Measurements from ENCODE around the gene DPEP1. TPM values are rescaled to one million over a fixed set of nuclear protein-coding genes. Genes with fewer than 3 reads are reported as not detected.

DPEP1 gene
- total and polyA plus RNA-seq, 8 donors = 0.31 to 10.4 (median 6.9) TPM

DNA sequence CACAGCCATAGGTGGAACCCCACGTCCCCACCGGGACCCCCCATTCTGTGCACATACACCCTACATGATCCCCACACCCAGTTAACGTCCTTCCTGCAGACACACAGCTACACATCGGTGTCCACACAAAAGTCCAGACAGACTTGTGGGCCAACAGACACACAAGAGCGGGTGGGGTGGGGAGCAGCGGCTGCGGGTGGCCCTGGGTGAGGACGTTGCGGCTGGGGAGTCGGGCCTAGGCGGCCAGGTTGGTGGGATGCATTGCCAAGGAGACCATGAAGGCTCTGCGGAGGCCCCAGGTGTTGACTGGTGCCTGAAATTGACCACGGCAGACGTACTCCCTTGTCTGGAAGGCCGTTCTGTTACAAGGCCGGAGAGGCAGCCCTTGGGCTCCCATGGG lies 8.7 kb upstream of the DPEP1 start:
- Histone ChIP-seq H3K36me3 (no peaks in the 10 kb centered on the region), H3K27me3 (peaks cover 0 to 17% of the 10 kb centered on the region in 2 donors), H3K27ac (no peak overlapping the region), H3K4me3 (no peak overlapping the region), H3K4me1 (peaks cover 10 to 14% of the 10 kb centered on the region in 2 donors), H3K9me3 (no peaks in the 10 kb centered on the region)
- no peak for DNase-seq
- ATAC-seq = no peak
- intact Hi-C loops (cut with DNase I) = no loop called here
- no peak for TF ChIP-seq CTCF (IDR thresholded peaks at IDR 0.05)

GRCh38 chr16:89605186-89605970 lies 8.1 kb upstream of the DPEP1 start:
- Histone ChIP-seq H3K36me3 (no peaks in the 10 kb centered on the region), H3K4me1 (peaks cover 10 to 14% of the 10 kb centered on the region in 2 donors), H3K4me3 (no peak overlapping the region), H3K9me3 (no peaks in the 10 kb centered on the region), H3K27me3 (peaks cover 0 to 17% of the 10 kb centered on the region in 2 donors), H3K27ac (no peak overlapping the region)
- no peak for ATAC-seq
- peak in 1 of 4 donors; percentile 68 for DNase-seq
- intact Hi-C loops (cut with DNase I) = no loop called here
- TF ChIP-seq CTCF (IDR thresholded peaks at IDR 0.05) = no peak

GRCh38 chr16:89606006-89606405 lies 7.4 kb upstream of the DPEP1 start:
- intact Hi-C loops (cut with DNase I) = no loop called here
- Histone ChIP-seq H3K27me3 (peaks cover 0 to 17% of the 10 kb centered on the region in 2 donors), H3K36me3 (no peaks in the 10 kb centered on the region), H3K9me3 (no peaks in the 10 kb centered on the region), H3K27ac (no peak overlapping the region), H3K4me3 (no peak overlapping the region), H3K4me1 (peaks cover 10 to 14% of the 10 kb centered on the region in 2 donors)
- no peak for ATAC-seq
- no peak for TF ChIP-seq CTCF (IDR thresholded peaks at IDR 0.05)
- DNase-seq = no peak

GRCh38 chr16:89607453-89607852 lies 6.0 kb upstream of the DPEP1 start:
- H3K4me1 ChIP-seq = peaks cover 4 to 7% of the 10 kb centered on the region in 2 donors
- intact Hi-C loops (cut with DNase I) = no loop called here
- H3K27ac ChIP-seq = no peak overlapping the region
- H3K4me3 ChIP-seq = no peak overlapping the region
- no peak for TF ChIP-seq CTCF (IDR thresholded peaks at IDR 0.05)
- H3K36me3 ChIP-seq = no peaks in the 10 kb centered on the region
- H3K27me3 ChIP-seq = peaks cover 0 to 9% of the 10 kb centered on the region in 2 donors
- ATAC-seq = no peak
- DNase-seq = no peak
- no peaks in the 10 kb centered on the region for H3K9me3 ChIP-seq

- TF ChIP-seq CTCF (IDR thresholded peaks at IDR 0.05) = no peak
These were observed 5.3 kb upstream of the DPEP1 start for GRCh38 chr16:89607937-89608740.

More at GRCh38 chr16:89607937-89608740, 5.3 kb upstream of the DPEP1 start:
- no peaks in the 10 kb centered on the region for H3K9me3 ChIP-seq
- no peak overlapping the region for H3K27ac ChIP-seq
- no peak overlapping the region for H3K4me3 ChIP-seq
- peaks cover 0 to under 1% of the 10 kb centered on the region in 2 donors for H3K4me1 ChIP-seq
- intact Hi-C loops (cut with DNase I) = no loop called here
- H3K36me3 ChIP-seq = no peaks in the 10 kb centered on the region
- H3K27me3 ChIP-seq = peaks cover 0 to 2% of the 10 kb centered on the region in 2 donors
- no peak for ATAC-seq
- no peak for DNase-seq
